Activated T-helper 2 cell treated with anti-CD3 and anti-CD28 coated beads, Interferon-gamma antibody, Interleukin-2, Interleukin-4, amounts not matched to agents 10 μg/mL and 5 μg/mL and 100 μg/mL, durations not matched to agents 14 hours and 24 hours and 36 hours (primary cell): ENCODE results near the gene GATA6. TPM values are rescaled to one million over a fixed set of nuclear protein-coding genes. Genes with fewer than 3 reads are reported as not detected.

ENCODE experiments used
- DNase-seq: peaks from one replicate; pipeline ENCODE4 v3.0.0; 2021; ENCODE audit warnings: low spot score
- H3K27ac Mint-ChIP-seq: one replicate; pipeline ENCODE4 v1.8.0; 2021; ENCODE audit warnings: mixed read lengths
- H3K27me3 Mint-ChIP-seq: one replicate; pipeline ENCODE4 v1.8.0; 2021; ENCODE audit warnings: low read depth, mixed read lengths
- H3K36me3 Mint-ChIP-seq: one replicate; pipeline ENCODE4 v1.8.0; 2021; ENCODE audit warnings: low read depth, mixed read lengths
- H3K4me1 Mint-ChIP-seq: one replicate; pipeline ENCODE4 v1.8.0; 2021; ENCODE audit warnings: low read depth, mixed read lengths
- H3K4me3 Mint-ChIP-seq: one replicate; pipeline ENCODE4 v1.8.0; 2021; ENCODE audit warnings: low read depth, mild to moderate bottlenecking, moderate library complexity, mixed read lengths
- H3K9me3 Mint-ChIP-seq: one replicate; pipeline ENCODE4 v1.8.0; 2021; ENCODE audit warnings: mixed read lengths
- intact Hi-C: fragments of 100-400 bp; cut with micrococcal nuclease; formaldehyde crosslinking; loops from one replicate; pipeline ENCODE4 v1.15.1; 2023
- total RNA-seq: library from RNA; stranded (reverse); gene quantifications from 2 replicates; pipeline ENCODE4 v1.2.3, GENCODE V29; 2022

GATA6 gene
- total RNA-seq, 1 donor from 2014 or later = not detected

- Mint-ChIP-seq H3K4me3 (peak overlapping the region; percentile 74), H3K27me3 (peaks cover 76% of the 10 kb centered on the region), H3K36me3 (peaks cover 3% of the 10 kb centered on the region), H3K27ac (no peak overlapping the region), H3K9me3 (no peaks in the 10 kb centered on the region), H3K4me1 (peaks cover 12% of the 10 kb centered on the region)
- intact Hi-C loops = loop anchor here (2.0 to 10.0 kb wide), 4 partner anchors 65 to 925 kb away; partner anchors contain the start of gene GREB1L
- DNase-seq = no peak
Observed at GRCh38 chr18:22169889-22170420, 566 bp downstream of the GATA6 start.

DNA sequence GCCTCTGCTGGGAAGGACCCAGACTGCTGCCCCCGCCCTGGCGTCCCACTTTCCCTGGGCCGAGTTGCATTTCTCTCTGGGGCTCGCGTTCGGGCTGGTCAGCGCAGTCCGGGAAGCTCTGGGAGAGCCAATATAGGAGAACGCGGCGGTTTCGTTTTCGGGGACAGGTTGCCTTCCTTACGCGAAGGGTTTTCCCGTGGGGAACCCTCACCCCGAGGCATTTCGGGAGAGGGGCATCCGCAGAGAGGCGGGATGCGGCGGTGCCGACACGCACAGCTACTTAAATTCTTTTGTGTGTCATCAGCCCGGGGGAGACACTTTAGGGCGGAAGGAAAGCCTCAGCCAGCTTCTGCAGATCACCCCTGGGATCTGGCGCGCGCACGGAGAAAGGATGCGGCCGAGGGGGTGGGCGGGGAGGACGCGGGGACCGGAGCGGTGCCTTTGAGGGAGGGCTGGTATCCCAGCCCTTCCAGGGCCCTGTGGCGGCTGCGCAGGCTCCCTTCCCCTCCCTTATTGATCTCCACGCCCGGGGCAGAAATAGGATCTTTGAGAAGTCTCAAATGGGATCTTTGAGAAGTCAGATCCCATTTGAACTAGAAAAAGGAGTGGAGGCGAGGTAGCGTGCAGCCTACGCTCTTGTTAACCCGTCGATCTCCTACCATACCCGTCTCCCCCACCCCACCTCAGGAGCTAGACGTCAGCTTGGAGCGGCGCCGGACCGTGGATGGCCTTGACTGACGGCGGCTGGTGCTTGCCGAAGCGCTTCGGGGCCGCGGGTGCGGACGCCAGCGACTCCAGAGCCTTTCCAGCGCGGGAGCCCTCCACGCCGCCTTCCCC, 1.2 kb downstream of the GATA6 start:
- intact Hi-C loops = loop anchor here (2.0 to 10.0 kb wide), 3 partner anchors 64 to 926 kb away; partner anchors contain the start of gene GREB1L
- Mint-ChIP-seq H3K4me3 (peak overlapping the region; percentile 74), H3K9me3 (no peaks in the 10 kb centered on the region), H3K27ac (peak overlapping the region; percentile 15), H3K27me3 (peaks cover 79% of the 10 kb centered on the region), H3K4me1 (peaks cover 10% of the 10 kb centered on the region), H3K36me3 (peaks cover 3% of the 10 kb centered on the region)
- no peak for DNase-seq

GRCh38 chr18:22171258-22172119, 2.1 kb downstream of the GATA6 start:
- no peak for DNase-seq
- H3K4me3 Mint-ChIP-seq = no peak overlapping the region
- H3K9me3 Mint-ChIP-seq = no peaks in the 10 kb centered on the region
- intact Hi-C loops = loop anchor here (2.0 to 10.0 kb wide), 3 partner anchors 63 to 927 kb away; partner anchors contain the start of gene GREB1L
- H3K27me3 Mint-ChIP-seq = peaks cover 78% of the 10 kb centered on the region
- peaks cover 3% of the 10 kb centered on the region for H3K36me3 Mint-ChIP-seq
- H3K27ac Mint-ChIP-seq = no peak overlapping the region
- H3K4me1 Mint-ChIP-seq = peaks cover 10% of the 10 kb centered on the region

- Mint-ChIP-seq H3K27me3 (peaks cover 74% of the 10 kb centered on the region), H3K4me1 (peaks cover 10% of the 10 kb centered on the region), H3K4me3 (no peak overlapping the region), H3K27ac (no peak overlapping the region), H3K9me3 (no peaks in the 10 kb centered on the region), H3K36me3 (peaks cover 3% of the 10 kb centered on the region)
- DNase-seq = no peak
- intact Hi-C loops = loop anchor here (10.0 kb wide), 2 partner anchors 63 to 927 kb away; partner anchors contain the start of gene GREB1L
Observed at GRCh38 chr18:22172120-22172582, 2.8 kb downstream of the GATA6 start.

GRCh38 chr18:22172594-22173049, 3.2 kb downstream of the GATA6 start:
- no peaks in the 10 kb centered on the region for H3K9me3 Mint-ChIP-seq
- H3K27ac Mint-ChIP-seq = no peak overlapping the region
- H3K36me3 Mint-ChIP-seq = peaks cover 3% of the 10 kb centered on the region
- peaks cover 10% of the 10 kb centered on the region for H3K4me1 Mint-ChIP-seq
- intact Hi-C loops = loop anchor here (10.0 kb wide), 2 partner anchors 62 to 928 kb away; partner anchors contain the start of gene GREB1L
- no peak for DNase-seq
- peaks cover 74% of the 10 kb centered on the region for H3K27me3 Mint-ChIP-seq
- H3K4me3 Mint-ChIP-seq = no peak overlapping the region

GRCh38 chr18:22173221-22173927, 4.0 kb downstream of the GATA6 start:
- H3K4me3 Mint-ChIP-seq = no peak overlapping the region

DNA sequence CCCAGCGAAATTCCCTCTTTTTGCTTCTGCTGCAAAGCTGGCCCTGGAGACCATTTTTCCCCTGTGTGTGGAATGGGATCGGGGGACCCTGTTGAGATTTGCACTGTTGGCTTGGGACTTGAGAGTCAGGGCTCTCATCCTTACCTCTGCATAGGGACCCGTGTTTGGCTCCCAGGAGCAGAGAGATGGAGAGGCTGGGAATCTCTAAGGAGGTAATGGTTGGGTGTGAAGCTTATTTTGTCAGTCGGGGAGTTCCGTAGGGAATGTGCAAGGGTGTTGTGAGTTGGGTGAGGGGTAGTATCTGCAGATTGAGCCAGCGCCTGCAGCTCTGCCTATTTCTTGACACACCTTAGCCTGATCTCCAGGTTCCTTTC, 4.5 kb downstream of the GATA6 start:
- H3K27me3 Mint-ChIP-seq = peaks cover 67% of the 10 kb centered on the region
- no peak overlapping the region for H3K4me3 Mint-ChIP-seq
- peaks cover 3% of the 10 kb centered on the region for H3K36me3 Mint-ChIP-seq
- H3K27ac Mint-ChIP-seq = no peak overlapping the region
- peaks cover 8% of the 10 kb centered on the region for H3K4me1 Mint-ChIP-seq
- intact Hi-C loops = loop anchor here (10.0 kb wide), 2 partner anchors 61 to 929 kb away; partner anchors contain the start of gene GREB1L
- no peaks in the 10 kb centered on the region for H3K9me3 Mint-ChIP-seq
- DNase-seq = no peak

More at GRCh38 chr18:22173221-22173927, 4.0 kb downstream of the GATA6 start:
- Mint-ChIP-seq H3K9me3 (no peaks in the 10 kb centered on the region), H3K27me3 (peaks cover 70% of the 10 kb centered on the region), H3K36me3 (peaks cover 3% of the 10 kb centered on the region), H3K4me1 (peaks cover 10% of the 10 kb centered on the region), H3K27ac (no peak overlapping the region)
- no peak for DNase-seq
- intact Hi-C loops = loop anchor here (10.0 kb wide), 2 partner anchors 61 to 929 kb away; partner anchors contain the start of gene GREB1L

GRCh38 chr18:22174341-22175145, 5.2 kb downstream of the GATA6 start:
- Mint-ChIP-seq H3K27ac (no peak overlapping the region), H3K36me3 (peaks cover 3% of the 10 kb centered on the region), H3K9me3 (no peaks in the 10 kb centered on the region), H3K27me3 (peaks cover 67% of the 10 kb centered on the region), H3K4me1 (peaks cover 7% of the 10 kb centered on the region), H3K4me3 (no peak overlapping the region)
- intact Hi-C loops = loop anchor here (10.0 kb wide), 2 partner anchors 60 to 930 kb away; partner anchors contain the start of gene GREB1L
- DNase-seq = no peak

- Mint-ChIP-seq H3K9me3 (no peaks in the 10 kb centered on the region), H3K4me1 (peaks cover 5% of the 10 kb centered on the region), H3K27me3 (peaks cover 63% of the 10 kb centered on the region), H3K4me3 (no peak overlapping the region), H3K36me3 (peaks cover 1% of the 10 kb centered on the region), H3K27ac (no peak overlapping the region)
- intact Hi-C loops = loop anchor here (10.0 kb wide), 2 partner anchors 59 to 931 kb away; partner anchors contain the start of gene GREB1L
- no peak for DNase-seq
Observed at GRCh38 chr18:22175346-22175745, 6.0 kb downstream of the GATA6 start.

DNA sequence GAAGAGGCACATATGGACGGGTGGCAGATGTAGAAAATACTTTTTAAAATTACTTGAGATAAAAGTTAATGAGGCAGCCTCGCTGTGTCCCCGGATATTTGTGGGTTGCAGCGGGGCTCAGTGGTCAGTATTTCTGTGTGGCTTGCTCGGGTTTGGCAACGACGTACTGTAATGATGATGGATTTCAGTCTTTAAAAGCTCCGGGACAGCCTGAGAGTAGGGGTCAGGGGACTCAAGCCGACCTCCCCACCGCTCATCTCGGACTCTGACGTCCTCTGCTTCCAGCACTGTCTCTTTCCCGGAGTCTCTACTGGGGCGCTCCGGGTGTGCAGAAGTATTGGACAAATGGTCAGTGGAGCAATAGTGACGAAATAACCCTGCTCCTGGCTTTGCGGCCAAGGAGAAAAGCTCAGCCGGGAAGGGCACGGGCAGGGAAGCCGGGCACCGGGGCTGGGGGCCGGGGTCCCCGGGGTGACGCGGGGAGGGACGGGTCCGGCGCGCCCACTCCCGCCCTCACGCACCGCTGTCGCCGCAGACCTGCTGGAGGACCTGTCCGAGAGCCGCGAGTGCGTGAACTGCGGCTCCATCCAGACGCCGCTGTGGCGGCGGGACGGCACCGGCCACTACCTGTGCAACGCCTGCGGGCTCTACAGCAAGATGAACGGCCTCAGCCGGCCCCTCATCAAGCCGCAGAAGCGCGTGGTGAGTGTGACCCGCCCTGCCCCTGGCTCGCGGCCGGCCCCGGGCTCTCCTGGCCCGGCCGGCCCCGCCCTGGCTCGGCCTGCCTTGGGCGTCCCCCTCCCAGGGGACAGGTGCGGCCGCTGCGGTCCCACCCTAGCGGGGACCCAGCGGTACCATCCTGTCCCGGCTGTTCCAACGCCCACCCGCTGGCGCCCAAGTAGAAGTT, 7.3 kb downstream of the GATA6 start:
- Mint-ChIP-seq H3K4me3 (no peak overlapping the region), H3K36me3 (no peaks in the 10 kb centered on the region), H3K27me3 (peaks cover 56% of the 10 kb centered on the region), H3K4me1 (no peaks in the 10 kb centered on the region), H3K27ac (no peak overlapping the region), H3K9me3 (no peaks in the 10 kb centered on the region)
- DNase-seq = no peak
- intact Hi-C loops = loop anchor here (10.0 kb wide), 2 partner anchors 58 to 932 kb away; partner anchors contain the start of gene GREB1L
